GM19463 (cell line): Measurements from ENCODE around the gene C12orf42.
A peak's percentile ranks its signal among the peaks of the same experiment; 100 is the strongest.
"Not testable (repeated sequence)": the region's sequence is repeated elsewhere in the genome, so short reads cannot be mapped to it uniquely, and the experiment has no call there.

ENCODE experiments used
- ATAC-seq: cut with Tn5 transposase; IDR thresholded peaks from one replicate; pipeline ENCODE4 v1.9.1; 2021; ENCODE audit warnings: mild to moderate bottlenecking, moderate library complexity; ENCODE audit not compliant: unreplicated experiment

Gene C12orf42

GRCh38 chr12:103498990-103499389, 3.2 kb upstream of the C12orf42 start:
- no peak for ATAC-seq

- ATAC-seq: no peak
These were observed 867 bp downstream of the C12orf42 start for GRCh38 chr12:103494734-103495468.

- no peak for ATAC-seq
These were observed 1.6 kb downstream of the C12orf42 start for GRCh38 chr12:103494051-103494733.

GRCh38 chr12:103493199-103493598, 2.6 kb downstream of the C12orf42 start:
- ATAC-seq: no peak

GRCh38 chr12:103482365-103482764, 13.4 kb downstream of the C12orf42 start:
- ATAC-seq: no peak

GRCh38 chr12:103475073-103475472, 20.7 kb downstream of the C12orf42 start:
- ATAC-seq: no peak

GRCh38 chr12:103470664-103471063, 25.1 kb downstream of the C12orf42 start:
- no peak for ATAC-seq

- ATAC-seq: peak; percentile 70
These were observed 26.0 kb downstream of the C12orf42 start for GRCh38 chr12:103469719-103470118.

- no peak for ATAC-seq
These were observed 26.9 kb downstream of the C12orf42 start for GRCh38 chr12:103468837-103469236.

- ATAC-seq: peak; percentile 99
These were observed 33.1 kb downstream of the C12orf42 start for GRCh38 chr12:103462675-103463074.

- ATAC-seq: no peak
These were observed 38.3 kb downstream of the C12orf42 start for GRCh38 chr12:103457471-103457870.

GRCh38 chr12:103456006-103456405, 39.8 kb downstream of the C12orf42 start:
- ATAC-seq: no peak

- ATAC-seq: no peak
These were observed 40.6 kb downstream of the C12orf42 start for GRCh38 chr12:103455020-103455763.

- ATAC-seq: no peak
These were observed 50.8 kb downstream of the C12orf42 start for GRCh38 chr12:103444983-103445382.

- no peak for ATAC-seq
These were observed 52.9 kb downstream of the C12orf42 start for GRCh38 chr12:103442822-103443221.

GRCh38 chr12:103442182-103442555, 53.6 kb downstream of the C12orf42 start:
- no peak for ATAC-seq

GRCh38 chr12:103441437-103442181, 54.2 kb downstream of the C12orf42 start:
- ATAC-seq: peak; percentile 92

GRCh38 chr12:103434165-103435105, 61.3 kb downstream of the C12orf42 start:
- not testable (repeated sequence) for ATAC-seq

- ATAC-seq: no peak
These were observed 63.8 kb downstream of the C12orf42 start for GRCh38 chr12:103431950-103432349.

- no peak for ATAC-seq
These were observed 64.4 kb downstream of the C12orf42 start for GRCh38 chr12:103431387-103431786.
